Measurements from ENCODE around the gene MATN1. TPM values are rescaled to one million over a fixed set of nuclear protein-coding genes. Genes with fewer than 3 reads are reported as not detected.

MATN1 gene
- total and polyA plus RNA-seq, 4 donors: 0.19 TPM; not detected in 3

DNA sequence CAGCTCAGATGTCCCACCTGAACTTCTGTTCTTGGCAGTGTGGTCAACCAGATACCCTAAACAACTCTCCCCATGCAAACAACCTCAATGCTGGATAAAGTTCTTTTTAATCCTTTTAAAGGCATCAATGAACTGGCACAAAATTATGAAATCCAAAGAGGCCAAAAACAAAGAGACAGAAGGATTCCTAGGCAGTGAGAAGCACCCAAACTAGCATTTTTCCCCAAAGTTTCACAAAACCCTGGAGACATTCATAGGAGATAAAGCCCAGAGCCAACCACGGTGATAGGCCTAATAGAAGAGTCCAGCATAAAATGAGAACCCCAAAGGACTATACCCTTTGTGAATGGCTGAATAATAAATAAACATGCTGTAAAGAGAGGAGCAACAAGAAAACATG lies 50.7 kb downstream of the MATN1 start:
- no peaks in the 10 kb centered on the region for H3K27me3 ChIP-seq (ENCODE audit: control insufficient read depth in 4 of 4, insufficient read depth in 4 of 4, low read length in 3 of 4)
- peaks cover 0 to 8% (median 0%) of the 10 kb centered on the region in 4 donors for H3K4me1 ChIP-seq (ENCODE audit: control insufficient read depth in 4 of 4, insufficient read depth in 4 of 4, low read length in 3 of 4)
- no peak overlapping the region for H3K4me3 ChIP-seq (ENCODE audit: low read depth in 1 of 3, low read length in 3 of 3)
- DNase-seq (ENCODE audit: low spot score): no peak
- no peak for TF ChIP-seq RXRA (IDR thresholded peaks at IDR 0.05)
- no peak for TF ChIP-seq JUND (IDR thresholded peaks at IDR 0.05)
- TF ChIP-seq, protein P1, sequence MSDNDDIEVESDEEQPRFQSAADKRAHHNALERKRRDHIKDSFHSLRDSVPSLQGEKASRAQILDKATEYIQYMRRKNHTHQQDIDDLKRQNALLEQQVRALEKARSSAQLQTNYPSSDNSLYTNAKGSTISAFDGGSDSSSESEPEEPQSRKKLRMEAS (IDR thresholded peaks at IDR 0.05): no peak
- no peak for TF ChIP-seq GABPA (IDR thresholded peaks at IDR 0.05 in 1 of 2, conservative IDR thresholded peaks at IDR 0.05 in 1 of 2)
- TF ChIP-seq TAF1 (conservative IDR thresholded peaks at IDR 0.05): no peak
- TF ChIP-seq, protein P2, sequence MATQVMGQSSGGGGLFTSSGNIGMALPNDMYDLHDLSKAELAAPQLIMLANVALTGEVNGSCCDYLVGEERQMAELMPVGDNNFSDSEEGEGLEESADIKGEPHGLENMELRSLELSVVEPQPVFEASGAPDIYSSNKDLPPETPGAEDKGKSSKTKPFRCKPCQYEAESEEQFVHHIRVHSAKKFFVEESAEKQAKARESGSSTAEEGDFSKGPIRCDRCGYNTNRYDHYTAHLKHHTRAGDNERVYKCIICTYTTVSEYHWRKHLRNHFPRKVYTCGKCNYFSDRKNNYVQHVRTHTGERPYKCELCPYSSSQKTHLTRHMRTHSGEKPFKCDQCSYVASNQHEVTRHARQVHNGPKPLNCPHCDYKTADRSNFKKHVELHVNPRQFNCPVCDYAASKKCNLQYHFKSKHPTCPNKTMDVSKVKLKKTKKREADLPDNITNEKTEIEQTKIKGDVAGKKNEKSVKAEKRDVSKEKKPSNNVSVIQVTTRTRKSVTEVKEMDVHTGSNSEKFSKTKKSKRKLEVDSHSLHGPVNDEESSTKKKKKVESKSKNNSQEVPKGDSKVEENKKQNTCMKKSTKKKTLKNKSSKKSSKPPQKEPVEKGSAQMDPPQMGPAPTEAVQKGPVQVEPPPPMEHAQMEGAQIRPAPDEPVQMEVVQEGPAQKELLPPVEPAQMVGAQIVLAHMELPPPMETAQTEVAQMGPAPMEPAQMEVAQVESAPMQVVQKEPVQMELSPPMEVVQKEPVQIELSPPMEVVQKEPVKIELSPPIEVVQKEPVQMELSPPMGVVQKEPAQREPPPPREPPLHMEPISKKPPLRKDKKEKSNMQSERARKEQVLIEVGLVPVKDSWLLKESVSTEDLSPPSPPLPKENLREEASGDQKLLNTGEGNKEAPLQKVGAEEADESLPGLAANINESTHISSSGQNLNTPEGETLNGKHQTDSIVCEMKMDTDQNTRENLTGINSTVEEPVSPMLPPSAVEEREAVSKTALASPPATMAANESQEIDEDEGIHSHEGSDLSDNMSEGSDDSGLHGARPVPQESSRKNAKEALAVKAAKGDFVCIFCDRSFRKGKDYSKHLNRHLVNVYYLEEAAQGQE (IDR thresholded peaks at IDR 0.05): no peak
- TF ChIP-seq, protein P3, sequence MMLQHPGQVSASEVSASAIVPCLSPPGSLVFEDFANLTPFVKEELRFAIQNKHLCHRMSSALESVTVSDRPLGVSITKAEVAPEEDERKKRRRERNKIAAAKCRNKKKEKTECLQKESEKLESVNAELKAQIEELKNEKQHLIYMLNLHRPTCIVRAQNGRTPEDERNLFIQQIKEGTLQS (IDR thresholded peaks at IDR 0.05): no peak
- TF ChIP-seq FOXA1 (IDR thresholded peaks at IDR 0.05): no peak
- TF ChIP-seq, protein P4, sequence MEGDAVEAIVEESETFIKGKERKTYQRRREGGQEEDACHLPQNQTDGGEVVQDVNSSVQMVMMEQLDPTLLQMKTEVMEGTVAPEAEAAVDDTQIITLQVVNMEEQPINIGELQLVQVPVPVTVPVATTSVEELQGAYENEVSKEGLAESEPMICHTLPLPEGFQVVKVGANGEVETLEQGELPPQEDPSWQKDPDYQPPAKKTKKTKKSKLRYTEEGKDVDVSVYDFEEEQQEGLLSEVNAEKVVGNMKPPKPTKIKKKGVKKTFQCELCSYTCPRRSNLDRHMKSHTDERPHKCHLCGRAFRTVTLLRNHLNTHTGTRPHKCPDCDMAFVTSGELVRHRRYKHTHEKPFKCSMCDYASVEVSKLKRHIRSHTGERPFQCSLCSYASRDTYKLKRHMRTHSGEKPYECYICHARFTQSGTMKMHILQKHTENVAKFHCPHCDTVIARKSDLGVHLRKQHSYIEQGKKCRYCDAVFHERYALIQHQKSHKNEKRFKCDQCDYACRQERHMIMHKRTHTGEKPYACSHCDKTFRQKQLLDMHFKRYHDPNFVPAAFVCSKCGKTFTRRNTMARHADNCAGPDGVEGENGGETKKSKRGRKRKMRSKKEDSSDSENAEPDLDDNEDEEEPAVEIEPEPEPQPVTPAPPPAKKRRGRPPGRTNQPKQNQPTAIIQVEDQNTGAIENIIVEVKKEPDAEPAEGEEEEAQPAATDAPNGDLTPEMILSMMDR (IDR thresholded peaks at IDR 0.05; ENCODE audit: low read depth, low read length, missing input control): no peak
- TF ChIP-seq EGR1 (IDR thresholded peaks at IDR 0.05; ENCODE audit: low read depth in 2 of 2): no peak
- TF ChIP-seq NR2F2 (IDR thresholded peaks at IDR 0.05): no peak
- no peak for TF ChIP-seq RAD21 (IDR thresholded peaks at IDR 0.05)
- no peak for TF ChIP-seq SP1 (IDR thresholded peaks at IDR 0.05)
- TF ChIP-seq, protein P5, sequence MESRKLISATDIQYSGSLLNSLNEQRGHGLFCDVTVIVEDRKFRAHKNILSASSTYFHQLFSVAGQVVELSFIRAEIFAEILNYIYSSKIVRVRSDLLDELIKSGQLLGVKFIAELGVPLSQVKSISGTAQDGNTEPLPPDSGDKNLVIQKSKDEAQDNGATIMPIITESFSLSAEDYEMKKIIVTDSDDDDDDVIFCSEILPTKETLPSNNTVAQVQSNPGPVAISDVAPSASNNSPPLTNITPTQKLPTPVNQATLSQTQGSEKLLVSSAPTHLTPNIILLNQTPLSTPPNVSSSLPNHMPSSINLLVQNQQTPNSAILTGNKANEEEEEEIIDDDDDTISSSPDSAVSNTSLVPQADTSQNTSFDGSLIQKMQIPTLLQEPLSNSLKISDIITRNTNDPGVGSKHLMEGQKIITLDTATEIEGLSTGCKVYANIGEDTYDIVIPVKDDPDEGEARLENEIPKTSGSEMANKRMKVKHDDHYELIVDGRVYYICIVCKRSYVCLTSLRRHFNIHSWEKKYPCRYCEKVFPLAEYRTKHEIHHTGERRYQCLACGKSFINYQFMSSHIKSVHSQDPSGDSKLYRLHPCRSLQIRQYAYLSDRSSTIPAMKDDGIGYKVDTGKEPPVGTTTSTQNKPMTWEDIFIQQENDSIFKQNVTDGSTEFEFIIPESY (IDR thresholded peaks at IDR 0.05): no peak
- no peaks in the 10 kb centered on the region for H3K9me3 ChIP-seq (ENCODE audit: control insufficient read depth in 4 of 4, low read length in 3 of 4)
- 90% methylated on average over 1 of the region's 1 CpG for WGBS
- H3K9ac ChIP-seq (ENCODE audit: low read depth in 1 of 2, low read length in 2 of 2): no peak overlapping the region
- H3K27ac ChIP-seq (ENCODE audit: low read depth in 1 of 2, low read length in 2 of 2): no peak overlapping the region
- no peaks in the 10 kb centered on the region for H3K36me3 ChIP-seq (ENCODE audit: control insufficient read depth in 4 of 4, insufficient read depth in 3 of 4, low read depth in 1 of 4, low read length in 3 of 4)
